Suprapubic skin (tissue), 3 donors: ENCODE measurements around the gene SYT12.

ENCODE experiments used
- POLR2AphosphoS5 ChIP-seq, 3 donors: sonication (generic); formaldehyde crosslinking; IDR thresholded peaks; one replicate each; pipeline ENCODE4 v1.6.1; 2017; ENCODE audit warnings: antibody characterized with exemption in 3 of 3
- TF ChIP-seq, protein P1 (sequence below), 2 donors: fragments of 200-600 bp in 1 of 2; fragments of 450-650 bp in 1 of 2; sonication (generic) in 1 of 2; IDR thresholded peaks; one replicate each; pipeline ENCODE4 v1.5.1; 2016 to 2019; ENCODE audit warnings: antibody characterized with exemption in 2 of 2, mild to moderate bottlenecking in 1 of 2, moderate library complexity in 1 of 2

DNA sequence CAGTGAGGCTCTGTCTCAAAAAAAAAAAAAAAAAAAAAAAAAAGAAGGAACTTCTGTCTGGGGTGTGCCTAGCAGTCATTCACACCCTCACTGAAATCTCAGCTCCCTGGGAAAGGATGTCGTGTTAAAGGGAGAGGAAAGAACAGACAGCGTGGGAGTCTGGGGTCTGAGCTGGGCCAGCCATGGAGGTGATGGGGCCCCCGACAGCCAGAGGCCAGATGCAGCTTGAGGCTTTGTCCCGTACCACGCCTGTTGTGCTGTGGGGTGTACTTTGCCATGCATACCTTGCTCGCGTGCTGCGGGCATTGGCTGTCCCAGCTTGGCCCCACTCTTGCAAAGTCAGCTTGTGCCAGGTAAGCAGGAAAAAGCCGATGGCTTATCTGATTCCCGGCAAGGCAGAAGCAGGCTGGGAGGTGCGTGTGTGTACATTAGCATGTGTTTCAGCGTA lies 4.6 kb downstream of the SYT12 start:
- TF ChIP-seq, protein P1, sequence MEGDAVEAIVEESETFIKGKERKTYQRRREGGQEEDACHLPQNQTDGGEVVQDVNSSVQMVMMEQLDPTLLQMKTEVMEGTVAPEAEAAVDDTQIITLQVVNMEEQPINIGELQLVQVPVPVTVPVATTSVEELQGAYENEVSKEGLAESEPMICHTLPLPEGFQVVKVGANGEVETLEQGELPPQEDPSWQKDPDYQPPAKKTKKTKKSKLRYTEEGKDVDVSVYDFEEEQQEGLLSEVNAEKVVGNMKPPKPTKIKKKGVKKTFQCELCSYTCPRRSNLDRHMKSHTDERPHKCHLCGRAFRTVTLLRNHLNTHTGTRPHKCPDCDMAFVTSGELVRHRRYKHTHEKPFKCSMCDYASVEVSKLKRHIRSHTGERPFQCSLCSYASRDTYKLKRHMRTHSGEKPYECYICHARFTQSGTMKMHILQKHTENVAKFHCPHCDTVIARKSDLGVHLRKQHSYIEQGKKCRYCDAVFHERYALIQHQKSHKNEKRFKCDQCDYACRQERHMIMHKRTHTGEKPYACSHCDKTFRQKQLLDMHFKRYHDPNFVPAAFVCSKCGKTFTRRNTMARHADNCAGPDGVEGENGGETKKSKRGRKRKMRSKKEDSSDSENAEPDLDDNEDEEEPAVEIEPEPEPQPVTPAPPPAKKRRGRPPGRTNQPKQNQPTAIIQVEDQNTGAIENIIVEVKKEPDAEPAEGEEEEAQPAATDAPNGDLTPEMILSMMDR (IDR thresholded peaks at IDR 0.05): no peak
- TF ChIP-seq POLR2AphosphoS5 (IDR thresholded peaks at IDR 0.05): no peak
